ENCODE data around the gene KIAA1671.

Gene KIAA1671

DNA sequence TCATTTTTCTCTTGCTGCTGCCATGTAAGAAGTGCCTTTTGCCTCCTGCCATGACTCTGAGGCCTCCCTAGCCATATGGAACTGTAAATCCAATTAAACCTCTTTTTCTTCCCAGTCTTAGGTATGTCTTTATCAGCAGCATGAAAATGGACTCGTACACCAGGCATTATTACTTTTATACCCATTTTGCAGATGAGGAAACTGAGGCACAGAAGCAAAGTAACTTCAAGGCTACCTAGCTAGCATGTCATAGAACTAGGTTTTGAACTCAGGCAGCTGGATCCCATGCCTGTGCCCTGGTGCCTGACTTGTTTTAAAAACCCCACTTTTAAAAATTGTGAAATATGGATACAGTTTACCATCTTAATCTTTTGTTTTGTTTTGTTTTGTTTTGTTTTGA lies 25.8 kb downstream of the KIAA1671 start:
- no peak overlapping the region for H3K4me3 ChIP-seq (ENCODE audit: low read depth, low read length)
- no peak for DNase-seq (ENCODE audit: low read depth)
- TF ChIP-seq, protein P1, sequence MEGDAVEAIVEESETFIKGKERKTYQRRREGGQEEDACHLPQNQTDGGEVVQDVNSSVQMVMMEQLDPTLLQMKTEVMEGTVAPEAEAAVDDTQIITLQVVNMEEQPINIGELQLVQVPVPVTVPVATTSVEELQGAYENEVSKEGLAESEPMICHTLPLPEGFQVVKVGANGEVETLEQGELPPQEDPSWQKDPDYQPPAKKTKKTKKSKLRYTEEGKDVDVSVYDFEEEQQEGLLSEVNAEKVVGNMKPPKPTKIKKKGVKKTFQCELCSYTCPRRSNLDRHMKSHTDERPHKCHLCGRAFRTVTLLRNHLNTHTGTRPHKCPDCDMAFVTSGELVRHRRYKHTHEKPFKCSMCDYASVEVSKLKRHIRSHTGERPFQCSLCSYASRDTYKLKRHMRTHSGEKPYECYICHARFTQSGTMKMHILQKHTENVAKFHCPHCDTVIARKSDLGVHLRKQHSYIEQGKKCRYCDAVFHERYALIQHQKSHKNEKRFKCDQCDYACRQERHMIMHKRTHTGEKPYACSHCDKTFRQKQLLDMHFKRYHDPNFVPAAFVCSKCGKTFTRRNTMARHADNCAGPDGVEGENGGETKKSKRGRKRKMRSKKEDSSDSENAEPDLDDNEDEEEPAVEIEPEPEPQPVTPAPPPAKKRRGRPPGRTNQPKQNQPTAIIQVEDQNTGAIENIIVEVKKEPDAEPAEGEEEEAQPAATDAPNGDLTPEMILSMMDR (IDR thresholded peaks at IDR 0.05; ENCODE audit: insufficient read depth, low read depth, low read length, missing control alignments), result no peak

DNA sequence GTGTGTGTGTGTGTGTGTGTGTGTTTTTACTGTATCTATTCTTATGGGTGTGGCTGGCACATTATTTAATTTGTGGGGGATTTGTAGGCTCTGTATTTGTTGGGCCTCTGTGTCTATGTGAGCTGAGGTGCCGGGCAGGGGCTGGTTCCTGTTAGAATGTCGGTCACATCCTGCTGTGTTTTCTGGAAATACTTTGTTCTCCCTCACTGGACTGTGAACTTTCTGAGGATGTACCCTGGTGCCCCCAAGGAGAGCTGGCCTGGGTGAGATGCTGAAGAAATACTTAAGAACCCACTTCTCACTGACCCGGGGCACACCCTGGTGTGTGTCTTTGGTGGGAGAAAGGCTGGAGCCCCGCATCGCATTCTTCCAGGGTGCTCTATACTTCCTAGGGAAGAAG lies 28.6 kb downstream of the KIAA1671 start:
- H3K4me3 ChIP-seq (ENCODE audit: low read depth, low read length), result no peak overlapping the region
- TF ChIP-seq, protein P1 (IDR thresholded peaks at IDR 0.05; ENCODE audit: insufficient read depth, low read depth, low read length, missing control alignments), result no peak
- no peak for DNase-seq (ENCODE audit: low read depth)

DNA sequence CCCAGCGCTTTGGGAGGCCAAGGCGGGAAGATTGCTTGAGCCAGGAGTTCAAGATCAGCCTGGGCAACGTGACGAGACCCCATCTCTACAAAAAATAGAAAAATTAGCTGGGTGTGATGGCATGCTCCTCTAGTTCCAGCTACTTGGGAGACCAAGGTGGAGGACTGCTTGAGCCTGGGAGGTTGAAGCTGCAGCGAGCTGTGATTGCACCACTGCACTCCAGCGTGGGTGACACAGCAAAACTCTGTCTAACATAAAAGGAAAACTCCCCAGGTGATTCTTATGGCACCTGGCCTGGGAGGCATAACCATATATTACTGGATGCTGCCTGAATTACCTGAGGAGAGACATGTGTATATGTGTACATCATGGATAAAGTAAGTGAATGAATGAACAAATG lies 29.1 kb downstream of the KIAA1671 start:
- H3K4me3 ChIP-seq (ENCODE audit: low read depth, low read length), result no peak overlapping the region
- no peak for DNase-seq (ENCODE audit: low read depth)
- TF ChIP-seq, protein P1 (IDR thresholded peaks at IDR 0.05; ENCODE audit: insufficient read depth, low read depth, low read length, missing control alignments), result no peak

DNA sequence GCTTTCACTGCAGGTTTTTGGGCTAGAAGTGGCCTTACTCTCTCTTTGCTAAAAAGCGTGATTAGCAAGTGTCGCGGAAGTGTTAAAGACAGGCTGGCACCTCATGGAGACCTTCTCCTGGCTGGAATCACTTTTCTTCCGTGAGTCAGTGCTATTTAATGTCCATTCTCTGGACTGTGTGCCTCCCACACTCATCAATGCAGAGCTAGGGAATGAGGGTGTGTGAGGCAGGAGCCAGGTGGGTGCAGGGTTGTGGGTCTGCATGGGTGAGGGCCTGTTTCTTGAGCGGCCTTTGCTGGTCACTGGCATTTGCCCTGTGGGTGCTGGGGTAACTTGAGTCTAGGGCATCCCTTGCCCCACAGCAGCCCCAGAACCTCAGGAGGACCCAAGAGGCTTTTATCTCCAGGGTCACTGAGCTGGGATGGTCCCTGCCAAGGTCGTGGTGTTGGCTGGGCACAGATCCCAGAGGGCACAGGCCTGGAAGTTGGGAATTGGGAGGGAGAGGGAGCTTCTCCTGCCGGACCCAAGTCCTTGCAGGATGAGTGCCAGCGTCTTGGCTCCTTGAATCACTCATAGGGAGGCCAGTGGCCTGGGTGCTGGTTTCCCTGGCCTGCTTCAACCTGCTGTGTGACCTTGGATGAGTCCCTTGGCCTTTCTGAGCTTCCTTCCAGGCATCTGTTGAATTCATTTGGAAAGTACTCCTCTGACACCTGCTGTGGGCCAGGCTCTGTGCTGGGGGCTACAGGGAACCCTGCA lies 30.0 kb downstream of the KIAA1671 start:
- TF ChIP-seq, protein P1 (IDR thresholded peaks at IDR 0.05; ENCODE audit: insufficient read depth, low read depth, low read length, missing control alignments), result no peak
- no peak overlapping the region for H3K4me3 ChIP-seq (ENCODE audit: low read depth, low read length)
- DNase-seq (ENCODE audit: low read depth), result no peak

DNA sequence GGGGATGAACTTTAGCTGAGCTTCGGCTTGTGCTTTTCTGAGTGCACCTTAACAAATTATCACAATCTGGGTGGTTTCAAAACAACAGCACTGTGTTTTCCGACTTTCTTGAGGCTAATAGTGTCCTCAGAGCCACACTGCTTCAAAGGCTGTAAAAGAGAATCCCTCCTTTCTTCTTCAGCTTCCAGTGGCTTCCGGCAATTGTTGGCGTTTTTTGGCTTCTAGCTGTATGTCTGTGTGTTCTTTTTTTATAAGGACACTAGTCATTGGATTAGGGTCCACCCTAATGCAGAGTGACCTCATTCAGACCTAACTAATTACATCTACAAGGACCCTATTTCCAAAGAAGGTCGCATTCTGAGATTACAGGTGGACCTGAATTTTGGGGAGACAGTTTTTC lies 30.6 kb downstream of the KIAA1671 start:
- DNase-seq (ENCODE audit: low read depth), result no peak
- TF ChIP-seq, protein P1 (IDR thresholded peaks at IDR 0.05; ENCODE audit: insufficient read depth, low read depth, low read length, missing control alignments), result no peak
- no peak overlapping the region for H3K4me3 ChIP-seq (ENCODE audit: low read depth, low read length)

DNA sequence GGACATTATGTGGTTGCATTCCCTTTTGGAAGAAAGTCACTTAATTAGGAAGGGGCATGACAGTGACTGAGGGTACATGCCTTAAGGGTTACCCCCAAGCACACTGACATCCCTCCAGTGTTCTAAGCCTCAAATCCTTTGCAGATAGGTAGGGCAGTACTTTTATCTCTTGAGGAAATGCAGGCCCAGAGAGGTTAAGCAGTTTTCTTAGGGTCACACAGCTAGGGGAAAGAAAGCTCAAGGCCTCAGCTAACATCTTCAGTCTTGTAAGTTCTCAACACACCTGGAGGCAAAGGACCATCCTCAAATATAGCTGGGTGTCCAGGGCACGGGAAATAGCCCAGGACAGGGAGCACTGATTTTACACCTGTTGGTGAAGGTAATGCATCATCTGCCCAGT lies 31.6 kb downstream of the KIAA1671 start:
- H3K4me3 ChIP-seq (ENCODE audit: low read depth, low read length), result no peak overlapping the region
- DNase-seq (ENCODE audit: low read depth), result no peak
- TF ChIP-seq, protein P1 (IDR thresholded peaks at IDR 0.05; ENCODE audit: insufficient read depth, low read depth, low read length, missing control alignments), result no peak

DNA sequence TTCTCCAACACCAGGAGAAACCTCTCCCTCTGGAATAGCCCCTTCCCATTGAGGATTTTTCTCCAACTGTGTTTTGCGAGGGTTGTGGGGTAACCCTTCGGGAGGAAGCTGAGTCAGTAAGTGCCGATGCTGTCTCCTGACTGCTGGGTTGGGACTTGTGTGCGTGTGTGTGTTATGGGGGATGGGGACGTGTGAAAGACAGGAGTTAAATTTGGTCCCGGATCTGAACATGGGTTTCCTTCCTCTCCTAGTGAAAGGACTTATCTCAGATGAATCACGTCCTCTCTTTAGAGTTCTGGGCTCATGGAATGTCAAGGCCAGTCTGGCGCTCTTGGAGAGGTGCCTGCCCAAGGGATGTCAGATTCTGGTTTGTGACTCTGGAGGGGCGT lies 33.3 kb downstream of the KIAA1671 start:
- no peak overlapping the region for H3K4me3 ChIP-seq (ENCODE audit: low read depth, low read length)
- TF ChIP-seq, protein P1 (IDR thresholded peaks at IDR 0.05; ENCODE audit: insufficient read depth, low read depth, low read length, missing control alignments), result no peak
- DNase-seq (ENCODE audit: low read depth), result no peak

Data from GM12865 (cell line).